ENCODE data around the gene ITIH5.
A peak's percentile ranks its signal among the peaks of the same experiment; 100 is the strongest.

ITIH5 gene

DNA sequence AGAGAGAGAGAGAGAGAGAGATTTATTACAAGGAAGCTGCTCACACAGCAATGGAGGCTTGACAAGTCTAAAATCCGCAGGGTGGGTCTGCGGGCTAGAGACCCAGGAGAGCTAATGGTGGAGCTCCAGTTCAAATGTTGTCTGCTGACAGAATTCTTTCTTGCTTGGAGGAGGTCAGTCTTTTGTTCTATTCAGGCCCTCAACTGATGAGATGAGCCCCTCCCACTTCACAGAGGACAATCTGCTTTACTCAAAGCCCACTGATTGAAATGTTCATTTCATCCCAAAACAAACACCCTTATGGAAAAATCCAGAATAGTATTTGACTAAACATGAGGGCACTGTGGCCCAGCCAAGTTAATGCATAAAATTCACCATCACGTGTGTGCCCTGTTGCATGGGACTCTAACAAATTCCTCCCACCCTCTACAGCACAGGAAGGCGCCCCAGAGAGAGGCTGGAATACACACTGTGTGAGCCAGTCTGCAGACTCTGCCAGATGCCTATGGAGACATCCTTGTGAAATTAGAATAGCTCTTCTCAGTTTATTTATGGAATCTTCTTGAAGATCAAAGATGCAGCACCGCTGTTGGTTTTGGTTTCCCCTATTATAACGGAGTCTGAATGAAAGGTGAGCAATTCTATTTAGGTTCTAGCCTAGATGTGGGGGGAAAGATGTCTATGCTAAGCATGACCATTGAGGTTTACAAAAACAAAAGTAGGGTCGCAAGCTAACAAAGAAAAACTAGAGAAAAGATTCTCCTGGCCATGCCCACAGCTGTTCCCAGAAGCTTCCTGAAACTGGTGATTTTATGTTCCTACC is 132.9 kb downstream of the ITIH5 start:
- Mint-ChIP-seq H3K4me1 (peaks cover 1% of the 10 kb centered on the region), H3K36me3 (peaks cover under 1% of the 10 kb centered on the region), H3K27me3 (peaks cover 13% of the 10 kb centered on the region), H3K4me3 (no peak overlapping the region), H3K27ac (no peak overlapping the region), H3K9me3 (peaks cover 2% of the 10 kb centered on the region)
- DNase-seq (ENCODE audit: low spot score in 2 of 2) (no peak), ATAC-seq (ENCODE audit: low read depth) (no peak)

DNA sequence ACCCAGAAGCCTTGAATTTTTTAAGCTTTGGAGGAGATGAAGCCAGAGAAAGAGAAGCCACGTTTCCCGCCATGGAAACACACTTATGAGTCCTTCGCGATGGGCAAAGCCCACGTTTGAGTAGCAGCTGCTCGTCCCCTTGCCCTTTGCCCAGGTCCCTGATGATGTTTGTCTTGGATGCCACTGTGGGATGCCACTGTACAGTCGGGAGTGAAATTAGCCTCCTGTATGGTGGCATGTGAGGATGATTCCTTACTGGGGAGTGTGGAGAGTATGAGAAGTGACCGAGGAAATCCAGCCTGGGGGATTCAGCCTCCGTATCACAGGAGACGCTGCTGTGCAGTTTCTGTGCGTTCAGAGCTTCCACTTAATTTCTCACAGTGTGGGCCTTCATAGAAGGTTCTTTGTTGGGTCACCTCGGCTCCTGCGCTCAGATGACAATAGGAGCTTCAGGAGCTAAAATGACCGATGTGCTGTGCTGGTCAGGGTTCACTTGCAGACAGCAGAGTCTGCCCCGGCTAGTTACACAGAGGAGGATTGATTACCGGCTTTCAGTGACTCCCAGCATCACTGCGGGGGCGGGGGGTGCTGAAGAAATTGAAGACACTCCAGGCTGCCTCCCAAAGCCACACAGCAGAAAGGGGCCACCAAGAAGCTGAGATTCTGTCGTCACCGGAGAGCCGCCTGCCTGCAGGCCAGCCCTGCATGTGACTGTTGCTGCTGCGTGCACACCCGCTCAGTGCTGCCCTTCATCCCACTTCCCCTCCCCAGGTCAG is 133.9 kb downstream of the ITIH5 start:
- no peak for DNase-seq (ENCODE audit: low spot score in 2 of 2)
- H3K4me3 Mint-ChIP-seq, result no peak overlapping the region

DNA sequence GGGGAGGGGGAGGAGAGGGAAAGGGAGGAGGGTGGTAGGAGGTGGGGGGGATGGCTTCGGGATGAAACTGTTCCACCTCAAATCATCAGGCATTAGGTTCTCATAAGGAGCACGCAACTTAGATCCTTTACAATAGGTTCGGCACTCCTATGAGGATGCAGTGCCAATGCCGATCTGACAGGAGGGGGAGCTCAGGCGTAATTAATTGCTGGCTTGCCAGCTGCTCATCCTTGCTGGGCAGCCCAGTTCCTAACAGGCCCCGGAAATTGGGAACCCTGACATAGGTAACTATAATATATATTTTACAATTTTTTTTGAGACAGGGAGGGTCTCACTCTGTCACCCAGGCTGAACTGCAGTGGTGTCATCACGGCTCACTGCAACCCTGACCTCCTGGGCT is 137.1 kb downstream of the ITIH5 start:
- H3K4me1 Mint-ChIP-seq, result no peaks in the 10 kb centered on the region
- no peak overlapping the region for H3K27ac Mint-ChIP-seq
- H3K4me3 Mint-ChIP-seq, result no peak overlapping the region
- H3K27me3 Mint-ChIP-seq, result peaks cover 13% of the 10 kb centered on the region
- ATAC-seq (ENCODE audit: low read depth), result no peak
- DNase-seq (ENCODE audit: low spot score in 2 of 2), result no peak
- H3K9me3 Mint-ChIP-seq, result no peaks in the 10 kb centered on the region
- H3K36me3 Mint-ChIP-seq, result no peaks in the 10 kb centered on the region

More for the DNA sequence above, 133.9 kb downstream of the ITIH5 start:
- Mint-ChIP-seq H3K4me1 (no peaks in the 10 kb centered on the region), H3K27me3 (peaks cover 13% of the 10 kb centered on the region), H3K27ac (no peak overlapping the region), H3K36me3 (no peaks in the 10 kb centered on the region), H3K9me3 (no peaks in the 10 kb centered on the region)
- ATAC-seq (ENCODE audit: low read depth), result no peak

DNA sequence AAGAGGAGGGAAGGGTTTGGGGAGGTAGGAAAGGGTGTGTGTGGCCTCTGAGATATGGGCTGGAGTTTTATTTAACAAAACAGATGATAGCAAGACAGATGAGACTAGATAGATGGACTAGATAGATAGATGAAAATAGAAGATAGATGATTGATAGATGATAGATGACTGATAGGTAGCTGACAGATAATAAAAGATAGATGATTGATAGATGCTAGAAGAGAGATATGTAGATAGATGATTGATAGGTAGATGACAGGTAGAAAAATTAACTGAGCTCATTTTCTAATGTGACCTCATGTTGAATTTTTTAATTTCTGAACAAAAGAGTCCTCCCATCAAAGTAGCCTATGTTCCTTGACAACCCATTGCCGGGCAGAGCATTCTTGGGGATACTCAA is 139.3 kb downstream of the ITIH5 start:
- Mint-ChIP-seq H3K4me1 (no peaks in the 10 kb centered on the region), H3K27ac (no peak overlapping the region), H3K36me3 (no peaks in the 10 kb centered on the region), H3K4me3 (no peak overlapping the region), H3K27me3 (peaks cover 11% of the 10 kb centered on the region), H3K9me3 (no peaks in the 10 kb centered on the region)
- ATAC-seq (ENCODE audit: low read depth), result no peak
- no peak for DNase-seq (ENCODE audit: low spot score in 2 of 2)

DNA sequence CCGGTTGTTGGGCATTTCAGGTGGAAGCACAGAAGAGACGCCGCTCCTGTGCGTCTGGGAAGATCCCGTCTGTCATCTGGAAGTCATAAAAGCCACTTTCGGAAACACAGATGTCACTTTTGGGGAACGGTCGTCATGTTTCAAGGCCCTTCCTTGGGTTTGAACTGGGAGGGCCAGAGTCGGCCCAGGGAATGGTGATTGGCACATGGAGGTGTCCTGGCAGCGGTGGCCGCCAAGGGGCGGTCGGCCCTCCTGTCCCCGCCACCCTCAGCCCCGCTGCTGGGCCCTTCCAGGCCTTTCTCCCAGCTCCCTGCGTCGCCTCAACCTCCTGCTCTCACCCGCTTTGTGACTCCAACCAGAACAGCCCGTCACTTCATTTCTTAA is 140.8 kb downstream of the ITIH5 start:
- Mint-ChIP-seq H3K27me3 (peaks cover 4% of the 10 kb centered on the region), H3K36me3 (no peaks in the 10 kb centered on the region), H3K4me3 (no peak overlapping the region), H3K4me1 (peaks cover 5% of the 10 kb centered on the region), H3K9me3 (no peaks in the 10 kb centered on the region), H3K27ac (no peak overlapping the region)
- ATAC-seq (ENCODE audit: low read depth) (no peak), DNase-seq (ENCODE audit: low spot score in 2 of 2) (no peak)

DNA sequence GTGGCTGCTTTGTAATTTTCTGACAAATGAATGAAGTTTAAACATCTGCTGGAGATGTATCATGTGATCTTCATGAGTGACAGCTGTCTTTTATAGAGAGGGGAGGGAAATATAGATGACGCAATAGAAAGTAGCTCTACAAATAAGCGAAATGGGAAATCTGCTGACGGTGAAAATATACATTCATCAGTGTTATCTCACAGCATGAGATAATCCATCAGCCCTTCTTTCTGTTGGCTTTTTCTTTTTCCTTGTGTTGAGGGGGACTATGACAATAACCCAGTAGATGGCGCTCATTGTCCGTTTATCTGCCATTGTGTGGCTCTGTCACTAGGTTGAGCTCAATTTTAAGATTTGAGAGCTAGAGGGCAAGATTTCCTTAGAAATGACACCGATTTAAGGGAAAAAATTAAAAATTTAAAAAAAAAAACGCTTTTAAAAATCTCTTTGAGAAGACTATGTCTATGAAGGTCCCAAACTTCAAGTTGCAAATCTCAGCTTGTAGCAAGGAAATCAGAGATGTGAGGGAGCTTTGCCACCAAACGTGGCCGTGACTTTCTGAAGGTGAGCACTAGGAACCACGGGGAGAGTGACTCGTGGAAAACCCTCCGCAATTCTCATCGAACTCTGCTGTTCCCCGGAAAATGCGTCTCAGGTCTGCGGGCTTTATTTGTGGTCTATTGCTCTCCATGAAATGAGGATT is 141.3 kb downstream of the ITIH5 start:
- DNase-seq (ENCODE audit: low spot score in 2 of 2), result peak; percentile 49 to 60
- H3K9me3 Mint-ChIP-seq, result no peaks in the 10 kb centered on the region
- ATAC-seq (ENCODE audit: low read depth), result peak; percentile 86
- no peak overlapping the region for H3K27ac Mint-ChIP-seq
- peaks cover 11% of the 10 kb centered on the region for H3K4me1 Mint-ChIP-seq
- no peaks in the 10 kb centered on the region for H3K27me3 Mint-ChIP-seq
- no peak overlapping the region for H3K4me3 Mint-ChIP-seq
- H3K36me3 Mint-ChIP-seq, result no peaks in the 10 kb centered on the region

DNA sequence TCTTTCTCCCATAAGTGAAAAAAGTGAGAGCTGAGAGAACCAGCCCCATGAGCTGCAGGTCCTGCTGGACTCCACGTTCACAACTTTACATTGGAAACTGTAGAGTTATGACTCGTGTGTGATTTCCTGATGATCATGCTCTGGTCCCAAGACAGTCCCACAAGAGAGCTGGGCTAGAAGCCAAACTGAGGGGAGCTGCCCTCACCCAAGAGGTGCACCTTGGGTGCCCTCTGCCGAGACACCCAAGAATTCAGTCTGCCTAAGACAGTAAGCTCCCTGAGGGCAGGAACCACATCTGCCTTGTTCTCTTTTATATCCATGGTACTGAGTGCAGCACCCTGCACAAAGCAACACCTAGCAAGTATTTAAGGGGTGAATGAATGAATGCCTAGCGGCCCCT is 143.1 kb downstream of the ITIH5 start:
- no peak overlapping the region for H3K27ac Mint-ChIP-seq
- H3K27me3 Mint-ChIP-seq, result no peaks in the 10 kb centered on the region
- H3K36me3 Mint-ChIP-seq, result no peaks in the 10 kb centered on the region
- ATAC-seq (ENCODE audit: low read depth), result no peak
- H3K4me3 Mint-ChIP-seq, result no peak overlapping the region
- peaks cover 11% of the 10 kb centered on the region for H3K4me1 Mint-ChIP-seq
- no peak for DNase-seq (ENCODE audit: low spot score in 2 of 2)
- H3K9me3 Mint-ChIP-seq, result no peaks in the 10 kb centered on the region

DNA sequence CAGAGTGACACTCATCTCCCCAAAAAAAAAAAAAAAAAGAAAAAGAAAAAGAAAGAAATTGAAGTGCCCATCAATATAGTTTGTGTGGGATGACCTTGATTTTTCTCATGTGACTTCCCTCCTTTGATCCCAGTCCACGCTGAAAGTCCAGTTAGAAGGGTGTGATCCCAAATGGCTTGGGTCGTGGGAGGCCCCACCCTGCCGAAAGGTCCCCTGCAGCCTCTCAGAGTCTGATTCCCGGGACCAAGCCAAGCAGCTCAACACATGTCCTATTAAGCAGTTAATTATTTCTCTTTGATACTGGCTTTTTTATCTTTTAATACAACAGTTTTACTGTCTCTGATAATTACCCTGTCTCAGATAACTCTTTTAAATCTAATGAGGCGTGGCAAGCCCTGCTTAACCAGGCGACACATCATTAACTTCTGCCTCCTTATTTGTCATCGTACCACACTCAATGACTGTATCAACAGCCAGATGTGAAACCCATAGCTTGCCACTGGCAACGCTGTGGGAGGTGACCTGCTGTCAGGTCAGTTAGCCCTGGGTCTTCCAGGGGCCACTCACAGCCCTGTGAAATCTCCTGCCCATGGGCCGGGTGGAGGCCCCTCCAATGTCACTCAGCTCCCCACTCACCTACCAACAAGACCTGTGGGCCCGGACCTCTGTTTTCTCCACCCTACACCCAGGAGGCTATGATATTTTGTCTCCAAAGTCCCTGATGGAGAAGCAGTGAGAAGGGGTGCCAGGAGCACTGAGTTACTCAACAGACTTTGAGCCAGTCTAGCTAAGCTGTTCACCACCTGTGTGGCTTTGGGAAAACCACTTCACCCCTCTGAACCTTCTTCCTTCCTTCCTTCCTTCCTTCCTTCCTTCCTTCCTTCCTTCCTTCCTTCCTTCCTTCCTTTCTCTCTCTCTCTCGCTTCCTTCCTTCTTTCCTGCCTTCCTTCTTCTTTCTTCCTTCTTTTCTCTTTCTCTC is 146.0 kb downstream of the ITIH5 start:
- DNase-seq (ENCODE audit: low spot score in 2 of 2), result no peak
- Mint-ChIP-seq H3K4me1 (peaks cover 13% of the 10 kb centered on the region), H3K27me3 (peaks cover 4% of the 10 kb centered on the region), H3K36me3 (peaks cover 2% of the 10 kb centered on the region), H3K27ac (no peak overlapping the region), H3K9me3 (no peaks in the 10 kb centered on the region), H3K4me3 (peak overlapping the region; percentile 45)
- ATAC-seq (ENCODE audit: low read depth), result peak; percentile 70

DNA sequence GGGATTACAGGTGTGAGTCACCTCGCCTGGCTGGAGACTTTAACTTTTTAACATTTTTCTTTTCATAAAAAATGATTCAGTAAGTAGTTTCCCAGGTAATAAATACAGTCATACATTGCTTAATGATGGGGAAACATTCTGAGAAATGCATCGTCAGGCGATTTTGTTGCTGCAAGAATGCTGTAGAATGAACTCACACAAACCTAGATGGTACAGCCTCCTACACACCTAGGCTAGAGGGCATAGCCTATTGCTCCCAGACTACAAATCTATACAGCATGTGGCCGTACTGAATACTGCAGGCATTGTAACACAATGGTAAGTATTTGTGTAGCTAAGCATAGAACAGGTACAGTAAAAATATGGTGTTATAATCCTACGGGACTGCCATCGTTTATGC is 147.4 kb downstream of the ITIH5 start:
- ATAC-seq (ENCODE audit: low read depth), result no peak
- H3K4me1 Mint-ChIP-seq, result peaks cover 13% of the 10 kb centered on the region
- no peak overlapping the region for H3K4me3 Mint-ChIP-seq
- H3K9me3 Mint-ChIP-seq, result no peaks in the 10 kb centered on the region
- H3K36me3 Mint-ChIP-seq, result peaks cover 2% of the 10 kb centered on the region
- H3K27me3 Mint-ChIP-seq, result peaks cover 4% of the 10 kb centered on the region
- no peak for DNase-seq (ENCODE audit: low spot score in 2 of 2)
- H3K27ac Mint-ChIP-seq, result no peak overlapping the region

DNA sequence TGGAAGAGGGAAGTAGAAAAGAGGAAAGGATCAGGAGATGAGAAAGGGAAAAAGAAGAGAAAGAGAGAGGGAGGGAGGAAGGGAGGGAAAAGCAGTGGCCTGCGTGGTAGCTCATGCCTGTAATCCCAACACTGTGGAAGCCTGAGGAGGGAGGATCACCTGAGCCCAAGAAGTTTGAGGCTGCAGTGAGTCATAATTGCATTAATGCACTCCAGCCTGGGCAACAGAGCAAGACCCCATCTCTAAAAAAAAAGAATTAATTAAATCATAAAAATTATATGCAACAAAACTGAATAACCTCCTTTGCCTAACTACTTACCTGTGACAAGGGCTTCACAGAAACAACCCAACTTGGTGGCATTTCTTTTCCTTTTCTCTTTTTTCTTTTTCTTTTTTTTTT is 148.1 kb downstream of the ITIH5 start:
- Mint-ChIP-seq H3K4me1 (peaks cover 13% of the 10 kb centered on the region), H3K4me3 (no peak overlapping the region), H3K27me3 (peaks cover 4% of the 10 kb centered on the region), H3K27ac (no peak overlapping the region), H3K36me3 (peaks cover 2% of the 10 kb centered on the region), H3K9me3 (no peaks in the 10 kb centered on the region)
- DNase-seq (ENCODE audit: low spot score in 2 of 2), result no peak
- ATAC-seq (ENCODE audit: low read depth), result no peak

DNA sequence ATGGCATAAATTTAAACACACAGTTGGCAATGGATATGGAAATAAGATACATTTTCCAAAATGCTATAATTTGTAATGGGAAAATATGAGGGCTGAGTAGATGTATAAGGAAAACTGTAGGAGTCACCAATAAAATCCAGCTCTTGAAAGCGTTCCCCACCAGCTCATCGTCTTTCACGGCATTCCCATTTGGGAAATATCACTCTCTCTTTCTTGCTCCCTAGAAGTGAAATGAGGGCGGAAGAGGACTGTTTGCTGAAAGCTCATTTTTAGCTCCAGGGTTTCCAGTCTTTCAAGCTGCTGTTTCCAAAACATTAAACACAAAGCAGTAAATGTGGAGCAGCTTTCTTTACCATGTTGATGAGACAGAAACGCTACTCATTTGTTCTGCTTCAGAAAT is 151.3 kb downstream of the ITIH5 start:
- ATAC-seq (ENCODE audit: low read depth) (no peak), DNase-seq (ENCODE audit: low spot score in 2 of 2) (no peak)
- Mint-ChIP-seq H3K4me1 (peaks cover 2% of the 10 kb centered on the region), H3K27ac (no peak overlapping the region), H3K36me3 (peaks cover 6% of the 10 kb centered on the region), H3K9me3 (peaks cover 6% of the 10 kb centered on the region), H3K27me3 (peaks cover 4% of the 10 kb centered on the region), H3K4me3 (no peak overlapping the region)

DNA sequence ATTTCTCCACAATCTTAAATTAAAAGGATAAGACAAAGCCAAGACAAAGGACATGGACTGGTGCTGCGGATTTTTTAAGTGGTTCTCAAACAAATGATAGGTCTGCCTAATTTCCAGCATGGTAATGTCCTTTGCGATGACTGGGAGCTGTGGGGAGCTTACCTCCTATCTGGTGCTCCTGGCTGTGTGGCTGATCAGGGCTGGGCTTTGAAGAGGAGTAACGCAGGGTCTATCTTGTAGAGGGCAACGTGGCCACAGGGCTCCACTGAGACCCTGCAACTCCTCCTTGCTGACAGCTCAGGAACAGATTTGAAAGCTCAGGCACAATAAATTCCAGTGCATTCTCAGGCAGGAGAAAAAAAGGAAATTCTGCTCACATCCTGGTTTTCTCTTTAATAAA is 152.8 kb downstream of the ITIH5 start:
- H3K27me3 Mint-ChIP-seq, result peaks cover 4% of the 10 kb centered on the region
- peaks cover 2% of the 10 kb centered on the region for H3K4me1 Mint-ChIP-seq

DNA sequence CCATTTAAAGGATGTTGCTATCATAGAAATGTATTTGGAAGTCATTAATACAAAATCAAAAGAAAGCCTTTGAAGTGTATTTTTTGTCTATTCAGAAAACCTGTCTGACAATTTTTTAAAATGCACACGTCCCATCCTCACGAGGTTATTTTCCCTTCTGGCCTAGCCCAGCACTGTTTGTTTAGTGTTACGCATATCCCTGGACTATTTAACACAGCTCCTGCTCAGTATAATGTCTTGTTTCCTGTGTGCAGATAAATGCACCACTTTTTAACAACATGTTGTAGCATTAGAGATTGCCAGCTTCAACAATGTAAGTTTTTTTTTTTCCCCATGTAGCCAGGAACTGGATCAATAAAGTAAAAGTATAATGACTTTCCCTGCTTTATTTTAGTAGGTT is 153.3 kb downstream of the ITIH5 start:
- ATAC-seq (ENCODE audit: low read depth) (no peak), DNase-seq (ENCODE audit: low spot score in 2 of 2) (no peak)
- peaks cover 17% of the 10 kb centered on the region for H3K9me3 Mint-ChIP-seq
- H3K27me3 Mint-ChIP-seq, result peaks cover 3% of the 10 kb centered on the region
- H3K4me1 Mint-ChIP-seq, result peaks cover 4% of the 10 kb centered on the region
- no peak overlapping the region for H3K27ac Mint-ChIP-seq
- H3K36me3 Mint-ChIP-seq, result peaks cover 15% of the 10 kb centered on the region
- H3K4me3 Mint-ChIP-seq, result no peak overlapping the region

More for the DNA sequence above, 152.8 kb downstream of the ITIH5 start:
- H3K36me3 Mint-ChIP-seq, result peaks cover 14% of the 10 kb centered on the region
- DNase-seq (ENCODE audit: low spot score in 2 of 2), result no peak
- ATAC-seq (ENCODE audit: low read depth), result no peak
- peaks cover 17% of the 10 kb centered on the region for H3K9me3 Mint-ChIP-seq
- no peak overlapping the region for H3K27ac Mint-ChIP-seq
- no peak overlapping the region for H3K4me3 Mint-ChIP-seq
